T-helper 1 cell treated with Interleukin-12 subunit alpha and Interleukin-12 subunit beta and Interleukin-4 antibody, amounts not matched to agents 30 ng/mL and 1 ng/mL, for 36 hours (primary cell): ENCODE measurements around the gene ARFIP2. TPM values are rescaled to one million over a fixed set of nuclear protein-coding genes. Genes with fewer than 3 reads are reported as not detected.

Source experiments
- intact Hi-C: fragments of 100-400 bp; cut with micrococcal nuclease; formaldehyde crosslinking; loops from one replicate; pipeline ENCODE4 v1.15.1; 2024
- total RNA-seq: library from RNA; stranded (reverse); gene quantifications from 2 replicates; pipeline ENCODE4 v1.2.3, GENCODE V29; 2022

Gene ARFIP2
- total RNA-seq, 1 donor from 2014 or later = 49.3 TPM

DNA sequence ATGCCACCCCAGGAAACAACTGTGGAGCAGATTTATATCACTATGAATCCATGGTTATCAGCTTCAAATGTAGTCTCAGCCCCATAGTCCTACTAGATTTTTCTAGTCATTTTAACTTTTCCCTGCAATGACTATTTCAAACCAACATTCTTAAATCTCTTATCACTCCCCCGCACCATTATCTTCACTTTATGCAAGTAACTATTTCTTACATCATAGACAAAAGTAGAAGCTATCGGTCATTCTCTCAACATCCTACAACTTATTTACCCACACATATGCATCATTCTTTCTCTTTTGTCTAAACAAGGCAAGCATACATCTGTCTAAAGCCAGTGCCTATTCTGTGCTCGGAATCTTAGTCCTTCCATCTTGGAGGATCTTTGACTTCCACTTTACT is 4.5 kb upstream of the ARFIP2 start:
- intact Hi-C loops = loop anchor here (10.0 kb wide), 1 partner anchor 439 kb away; the partner anchor contains the start of genes OR2D3 and ZNF215

DNA sequence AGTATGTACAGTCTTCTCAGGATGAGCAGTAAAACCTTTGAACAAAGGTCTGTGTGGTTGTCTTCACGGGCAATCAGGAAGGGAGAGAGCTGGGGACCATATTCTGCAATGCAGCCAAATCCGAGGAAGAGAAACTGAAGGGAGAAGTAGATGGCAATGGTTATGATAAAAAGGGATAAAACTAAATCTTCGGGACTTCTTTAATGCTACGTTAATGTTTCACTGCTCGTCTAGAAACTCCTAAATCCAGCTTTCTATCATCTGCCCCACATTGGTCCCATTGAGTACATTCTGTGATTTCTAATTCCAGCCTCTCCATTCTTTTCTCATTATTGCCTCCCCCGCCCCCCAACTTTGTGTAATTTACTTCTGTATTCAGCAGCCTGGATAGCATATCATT is 1.9 kb upstream of the ARFIP2 start:
- intact Hi-C loops = loop anchor here (2.0 to 10.0 kb wide), 2 partner anchors 22 to 442 kb away; partner anchors contain the start of genes OR2D3 and ZNF215

DNA sequence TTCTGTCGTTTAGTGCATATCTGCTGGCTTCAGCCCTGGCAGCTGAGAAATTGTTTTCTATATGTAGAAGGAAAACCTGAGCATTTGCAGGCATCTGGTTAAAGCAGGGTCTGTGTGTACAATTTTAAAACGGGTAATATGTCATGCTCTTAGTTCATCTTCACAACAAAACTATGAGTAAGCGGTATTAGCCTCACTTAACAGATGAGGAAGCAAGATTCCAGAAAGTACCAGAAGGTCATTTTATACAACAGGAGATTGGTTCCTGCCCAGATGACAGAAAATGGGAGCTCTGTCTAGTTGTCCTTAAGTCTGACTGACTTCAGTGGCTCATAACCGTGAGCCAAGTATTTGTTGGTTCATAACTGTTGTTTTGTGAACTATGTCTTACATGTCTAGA is 1.3 kb upstream of the ARFIP2 start:
- intact Hi-C loops = loop anchor here (2.0 to 10.0 kb wide), 2 partner anchors 22 to 442 kb away; partner anchors contain the start of genes OR2D3 and ZNF215

DNA sequence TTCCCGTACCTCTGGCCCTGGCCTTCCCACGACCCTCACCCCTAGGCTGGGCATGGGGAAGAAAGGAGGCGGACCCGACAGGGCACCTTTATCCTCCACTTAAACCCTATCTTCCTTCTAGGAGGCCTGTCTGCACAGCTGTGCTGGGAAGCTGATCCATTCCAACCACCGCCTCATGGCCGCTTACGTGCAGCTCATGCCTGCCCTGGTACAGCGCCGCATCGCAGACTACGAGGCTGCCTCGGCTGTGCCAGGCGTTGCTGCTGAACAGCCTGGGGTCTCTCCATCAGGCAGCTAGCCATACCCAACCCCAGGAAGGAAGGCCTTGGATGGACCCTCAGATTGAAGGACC is 769 bp upstream of the ARFIP2 start:
- intact Hi-C loops = loop anchor here (1.0 to 10.0 kb wide), 18 partner anchors 9 to 857 kb away; partner anchors contain the start of genes APBB1, CAVIN3, FHIP1B and ILK

DNA sequence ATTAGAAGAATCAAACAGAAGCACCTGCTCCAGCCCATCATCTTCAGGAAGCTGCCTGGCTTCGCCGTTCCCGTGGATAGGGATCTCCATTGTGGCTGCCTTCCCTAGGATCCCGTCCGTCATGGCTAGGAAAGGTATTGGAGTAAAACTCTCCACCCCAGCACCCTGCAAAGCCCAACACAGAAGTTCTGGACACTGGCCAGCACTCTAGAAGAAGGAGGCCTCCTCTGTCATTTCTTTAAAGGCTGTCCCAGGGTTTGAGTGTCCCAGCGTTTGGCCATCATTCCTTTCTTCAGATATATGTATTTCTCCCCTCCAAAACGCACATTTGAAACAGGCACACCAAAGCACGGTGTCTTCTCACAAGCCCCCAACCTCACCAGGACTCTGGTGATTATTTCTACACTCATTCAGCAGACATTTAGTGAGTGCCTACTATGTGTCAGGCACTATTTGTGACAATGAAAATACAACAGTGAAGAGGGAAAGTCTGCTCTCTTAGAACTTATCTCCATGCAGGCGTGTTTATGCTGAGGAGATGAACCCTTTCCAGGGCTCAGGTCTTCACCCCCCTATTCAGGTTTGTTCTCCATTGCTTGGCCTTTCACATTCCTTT is 724 bp downstream of the ARFIP2 start:
- intact Hi-C loops = loop anchor here (2.0 to 10.0 kb wide), 4 partner anchors 38 to 444 kb away; partner anchors contain the start of genes CAVIN3, OR2D3 and ZNF215

DNA sequence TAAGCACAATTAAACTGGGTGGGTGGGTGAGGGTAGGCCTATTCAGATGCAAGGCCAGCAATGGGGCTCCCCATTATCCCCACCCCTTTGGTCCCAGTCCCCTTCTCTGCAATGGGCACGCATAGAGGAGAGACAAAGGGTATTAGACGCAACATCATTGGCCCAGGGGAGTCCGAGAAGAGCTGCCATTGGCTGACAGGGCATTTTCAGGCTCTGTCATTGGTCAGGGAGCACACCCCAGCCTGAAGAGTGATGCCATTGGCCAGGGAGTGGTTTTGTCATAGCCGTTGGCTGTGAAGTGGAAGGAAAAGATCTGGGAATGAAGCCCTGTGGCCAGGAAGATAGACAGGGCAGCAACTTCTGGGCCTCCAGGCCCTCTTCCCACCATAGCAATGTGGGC is 4.6 kb downstream of the ARFIP2 start:
- intact Hi-C loops = loop anchor here (10.0 kb wide), 1 partner anchor 1038 kb away; the partner anchor contains the start of gene PPFIBP2

DNA sequence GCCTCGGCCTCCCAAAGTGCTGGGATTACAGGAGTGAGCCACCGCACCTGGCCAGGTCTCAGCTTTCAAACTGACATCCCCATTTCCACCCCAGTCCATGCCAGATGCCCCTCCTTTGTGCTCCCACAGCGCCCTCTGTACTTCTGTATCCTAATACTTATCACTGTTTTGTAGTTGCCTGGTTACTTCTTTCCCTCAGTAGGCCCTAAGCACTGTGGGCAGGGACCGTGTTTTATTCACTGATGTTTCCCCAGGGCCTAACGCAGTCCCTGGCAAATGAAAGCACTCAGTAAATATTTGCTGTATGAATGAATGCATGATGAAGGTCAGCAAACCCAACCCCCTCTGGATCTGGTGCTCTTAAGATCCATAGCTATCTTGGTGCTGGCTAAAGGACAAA is 5.2 kb downstream of the ARFIP2 start:
- intact Hi-C loops = loop anchor here (10.0 kb wide), 1 partner anchor 1039 kb away; the partner anchor contains the start of gene PPFIBP2

DNA sequence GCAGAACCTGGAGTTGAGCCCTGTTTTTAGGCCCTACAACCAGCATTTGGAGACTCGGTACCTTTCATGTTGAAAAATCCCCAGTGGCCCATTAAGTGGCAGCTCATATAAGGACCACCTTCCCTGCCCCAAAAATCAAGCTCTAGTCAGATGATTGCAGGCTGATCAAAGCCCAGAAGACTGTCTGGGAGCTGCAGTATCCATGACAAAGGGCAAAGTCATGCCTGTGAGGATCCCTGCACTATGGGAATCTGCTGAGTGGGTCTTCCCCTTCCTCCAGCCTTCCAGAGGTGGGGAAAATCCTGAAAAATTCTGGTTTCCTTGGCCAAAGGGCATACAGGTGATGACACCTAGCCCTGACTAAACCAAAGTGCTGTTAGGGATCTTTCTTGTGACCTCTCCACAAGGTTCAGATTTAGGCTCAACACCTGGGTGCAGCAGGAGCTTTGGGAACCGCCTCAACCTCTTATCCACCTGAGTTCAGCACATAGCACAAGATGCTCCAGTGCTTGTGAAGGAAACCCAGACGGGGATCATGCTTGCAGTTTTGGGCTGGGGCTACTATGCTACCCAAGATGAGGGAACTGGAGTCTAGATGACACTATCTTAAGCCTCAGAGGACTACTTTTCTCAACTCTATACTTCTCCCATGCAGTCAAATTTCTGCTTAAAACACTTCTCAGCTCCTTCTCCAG is 6.2 kb downstream of the ARFIP2 start:
- intact Hi-C loops = loop anchor here (1.0 to 10.0 kb wide), 2 partner anchors 85 to 1040 kb away; partner anchors contain the start of genes PPFIBP2 and SMPD1

DNA sequence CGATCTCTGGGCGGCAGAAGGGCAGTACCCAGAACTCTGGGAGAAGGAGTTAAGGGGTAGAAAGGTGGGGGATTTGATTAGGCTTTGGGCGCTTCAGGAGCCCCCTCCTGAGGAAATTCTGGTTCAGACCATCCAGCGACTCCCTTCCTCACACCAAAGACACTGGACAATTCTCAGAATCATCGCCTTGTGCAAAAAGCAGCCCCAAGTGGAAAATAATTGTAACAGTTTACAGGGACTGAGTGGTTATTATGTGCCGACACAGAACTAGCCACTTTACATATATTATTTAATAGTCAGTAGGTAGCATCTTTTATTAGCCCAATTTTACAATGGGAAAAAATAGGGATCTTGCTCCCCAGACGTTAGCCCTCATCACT is 6.7 kb downstream of the ARFIP2 start:
- intact Hi-C loops = loop anchor here (1.0 to 10.0 kb wide), 2 partner anchors 84 to 1040 kb away; partner anchors contain the start of genes PPFIBP2 and SMPD1

DNA sequence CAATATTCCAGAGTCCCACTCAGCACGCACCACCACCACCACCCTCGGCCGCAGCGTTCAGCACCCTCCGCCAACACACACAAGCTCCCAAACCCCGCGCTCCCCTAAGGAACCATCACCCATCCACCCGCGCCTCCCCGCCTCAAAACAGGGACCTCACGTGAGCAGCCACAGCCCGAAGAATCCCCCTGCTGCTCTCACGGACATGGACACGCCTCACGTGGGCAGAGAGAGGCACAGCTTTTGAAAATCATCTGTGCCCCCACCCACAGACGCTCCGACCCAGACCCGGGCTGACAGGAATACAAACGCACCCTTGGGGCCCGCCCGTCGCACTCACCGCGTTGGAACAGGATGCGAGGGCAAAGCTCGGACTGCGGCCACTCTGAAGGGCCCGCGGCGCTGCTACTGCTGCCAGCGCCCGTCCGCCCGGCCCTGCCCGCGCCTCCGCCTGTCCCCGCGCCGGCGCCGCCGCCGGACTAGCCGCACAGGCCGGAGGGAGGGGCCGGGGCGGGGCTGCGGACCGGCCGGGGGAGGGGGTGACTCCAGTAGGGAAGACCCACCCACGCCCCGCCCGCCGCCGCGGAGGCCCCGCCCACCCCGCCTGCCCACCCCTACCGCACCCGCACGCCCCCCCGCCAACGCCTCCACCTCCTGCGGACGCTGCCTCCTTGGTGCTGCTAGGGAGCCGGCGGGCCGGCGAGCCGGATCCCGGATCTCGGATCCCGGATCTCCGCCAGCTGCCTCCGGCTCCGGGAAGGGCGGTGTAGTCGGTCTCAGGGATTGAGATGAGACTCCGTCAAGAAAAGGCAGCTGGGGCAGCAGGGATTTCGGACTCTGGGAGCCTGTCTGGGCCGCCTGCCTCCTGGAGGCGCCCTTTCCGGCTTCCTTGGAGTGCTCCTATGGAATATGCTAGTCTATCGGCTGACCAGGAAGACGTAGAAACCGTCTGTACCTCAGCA is 7.4 kb downstream of the ARFIP2 start, which contains the start of gene TRIM3:
TSS of gene TRIM3 (minus strand) at position 491 of the 962 bp plus-strand sequence. CDS start 8,246 bp downstream, outside the sequence.
- intact Hi-C loops = loop anchor here (1.0 to 10.0 kb wide), 4 partner anchors 8 to 1041 kb away; partner anchors contain the start of genes ARFIP2, FHIP1B, PPFIBP2 and SMPD1

DNA sequence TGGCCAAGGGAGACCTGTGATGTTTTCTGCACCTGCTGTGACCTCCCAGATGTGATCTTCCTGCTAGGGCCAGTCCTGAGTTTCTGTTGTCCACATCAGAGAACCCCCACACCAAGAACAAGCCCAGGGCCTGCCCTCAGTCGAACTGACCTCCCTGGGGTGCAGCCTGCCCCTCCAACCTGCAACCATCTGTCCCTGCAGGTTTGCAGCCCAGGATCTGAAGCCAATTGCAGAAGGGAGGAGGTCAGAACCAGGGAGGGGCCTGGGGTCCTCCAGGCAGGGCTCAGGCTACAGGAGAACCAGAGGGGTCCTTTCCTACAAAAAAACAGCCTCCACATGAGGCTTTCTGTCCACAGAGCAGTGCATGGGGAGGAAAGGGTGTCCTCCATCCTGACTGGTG is 8.2 kb downstream of the ARFIP2 start:
- intact Hi-C loops = loop anchor here (1.0 to 10.0 kb wide), 4 partner anchors 8 to 1042 kb away; partner anchors contain the start of genes ARFIP2, FHIP1B, PPFIBP2 and TIMM10B

DNA sequence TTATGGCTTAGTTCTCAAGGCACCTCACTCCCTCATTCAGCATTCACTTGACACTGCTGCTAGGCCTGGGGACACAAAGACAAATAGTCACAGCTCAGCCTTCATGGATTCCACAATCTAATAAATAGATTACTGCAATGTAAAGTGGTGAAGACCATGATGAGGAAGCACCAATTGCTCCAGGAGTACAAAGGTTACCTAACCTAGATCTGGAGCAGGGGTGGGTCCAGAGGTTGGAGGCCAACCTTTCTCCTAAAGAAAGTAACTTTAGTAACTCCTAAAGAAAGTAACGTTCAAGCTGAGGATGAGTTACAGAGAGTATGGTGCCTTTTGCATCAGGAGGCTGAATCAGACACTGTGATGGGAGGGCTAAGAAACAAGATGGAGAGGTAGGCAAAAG is 11.5 kb downstream of the ARFIP2 start:
- intact Hi-C loops = no loop called here

DNA sequence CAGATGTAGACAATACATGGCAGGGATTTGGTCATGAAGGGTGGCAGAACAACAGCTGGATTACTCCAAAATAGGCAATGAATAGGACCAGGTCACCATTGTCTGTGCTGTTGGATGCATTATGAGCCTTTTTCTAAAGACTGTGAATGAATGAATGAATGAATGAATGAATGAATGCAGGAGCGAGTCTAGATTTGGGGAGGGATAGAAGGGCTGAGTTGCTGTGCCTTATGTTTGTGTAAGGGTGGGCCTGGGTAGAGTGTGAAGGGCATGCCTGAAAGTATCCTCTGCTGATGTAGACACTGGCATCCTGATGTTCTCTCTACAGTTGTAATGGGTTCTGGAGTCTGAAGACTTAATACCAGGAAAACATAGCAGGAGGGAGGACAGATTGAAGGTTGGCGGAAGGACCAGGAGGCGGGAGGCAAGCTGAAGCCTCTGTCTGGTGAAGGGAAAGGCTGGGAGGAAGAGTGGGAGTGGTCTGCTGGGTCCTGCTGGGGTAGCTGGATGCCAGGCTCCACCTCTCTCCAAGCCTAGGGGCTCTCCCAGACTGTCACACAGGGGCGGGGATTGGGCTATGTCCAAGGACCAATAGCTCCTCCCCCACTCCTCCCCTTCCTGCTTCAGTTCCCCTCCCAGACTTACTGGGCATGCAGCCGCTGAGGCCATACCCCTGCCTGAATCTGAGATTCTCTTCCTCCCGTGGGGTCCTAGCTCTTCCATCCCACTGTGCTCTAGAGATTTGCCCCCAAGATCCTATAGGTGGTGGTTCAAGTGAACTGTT is 12.2 kb downstream of the ARFIP2 start:
- intact Hi-C loops = no loop called here

DNA sequence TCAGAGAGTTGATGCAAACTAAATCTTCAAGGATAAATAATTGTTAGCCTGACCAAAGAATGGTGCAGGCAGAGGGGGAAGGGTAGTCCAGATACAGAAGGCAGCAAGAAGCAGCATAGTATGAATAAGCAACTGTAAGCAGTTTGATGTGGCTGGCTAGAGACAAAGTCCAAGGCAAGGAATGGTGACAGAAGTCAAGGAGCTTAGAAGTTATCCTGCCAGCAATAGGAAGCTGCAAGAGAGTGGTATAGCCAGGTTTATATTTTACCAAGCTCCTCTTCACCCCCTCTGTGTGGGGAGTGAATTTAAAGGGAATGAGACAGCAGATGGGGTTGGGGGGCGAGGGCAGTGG is 22.1 kb downstream of the ARFIP2 start:
- intact Hi-C loops = no loop called here

DNA sequence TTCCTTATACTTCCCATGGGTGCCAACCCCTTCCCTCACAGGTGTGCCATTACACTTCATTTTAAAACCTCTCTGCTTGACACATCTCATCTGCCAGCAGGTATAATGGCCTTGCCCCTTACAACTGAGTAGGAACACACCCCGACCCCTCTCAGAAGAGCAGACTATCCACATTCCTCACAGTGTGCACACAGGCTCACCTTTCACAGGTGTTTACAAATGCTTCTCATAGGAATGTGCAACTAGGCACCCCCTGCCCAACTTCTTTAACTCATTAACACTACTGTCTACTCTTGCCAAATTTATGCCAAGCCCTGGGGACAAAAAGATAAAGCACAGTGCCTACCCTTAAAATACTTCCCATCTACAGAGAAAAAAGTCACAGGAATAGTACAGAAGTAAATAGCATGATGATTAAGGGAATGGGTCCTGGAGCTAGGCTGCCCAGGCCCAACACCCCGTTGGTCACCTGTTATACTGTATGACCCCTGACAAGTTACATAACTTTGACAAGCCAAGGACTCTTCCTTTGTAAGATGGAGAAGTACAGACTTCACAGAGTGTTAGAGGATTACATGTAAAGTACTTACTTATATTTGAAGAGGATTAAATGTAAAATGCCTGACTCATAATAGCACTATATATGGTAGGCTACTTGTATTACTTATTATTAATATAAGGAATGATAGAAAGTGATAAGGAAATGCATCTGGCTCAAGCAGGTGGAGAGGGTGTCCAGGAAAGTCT is 22.6 kb downstream of the ARFIP2 start:
- intact Hi-C loops = no loop called here

DNA sequence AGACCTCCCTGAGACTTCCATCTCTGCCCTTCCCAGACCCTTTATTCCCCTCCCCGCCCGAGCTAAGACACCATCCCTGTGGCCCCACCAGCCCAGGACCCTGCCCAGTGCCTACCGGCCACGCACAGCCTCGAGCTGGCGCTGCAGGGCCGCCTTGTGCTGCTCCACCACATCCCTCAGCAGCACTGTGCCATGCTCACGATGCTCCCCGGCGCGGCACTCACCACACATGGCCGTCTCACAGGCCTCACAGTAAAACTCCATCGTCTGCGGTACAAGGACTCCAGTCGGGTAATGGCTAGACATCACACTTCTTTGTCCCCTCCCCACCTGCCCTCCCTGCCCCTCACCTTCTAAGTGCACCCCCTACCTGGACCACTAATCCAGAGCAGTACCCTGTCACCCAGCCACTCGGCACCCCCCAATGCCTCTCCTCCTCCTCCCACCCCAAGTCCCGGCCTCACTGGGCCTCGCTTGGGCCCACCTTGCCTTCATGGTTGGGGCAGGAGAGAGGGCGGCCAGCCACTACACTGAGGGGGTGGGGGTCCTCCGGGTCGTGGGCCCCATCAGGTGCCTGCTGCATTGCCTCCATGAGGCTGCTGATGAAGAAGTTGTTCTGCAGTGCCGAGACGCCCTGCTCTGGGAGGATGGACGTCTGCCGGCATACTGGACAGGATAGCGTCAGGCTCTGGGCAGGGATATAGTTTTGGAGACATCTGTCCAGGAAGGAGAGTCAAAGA is 23.4 kb downstream of the ARFIP2 start:
- intact Hi-C loops = no loop called here

DNA sequence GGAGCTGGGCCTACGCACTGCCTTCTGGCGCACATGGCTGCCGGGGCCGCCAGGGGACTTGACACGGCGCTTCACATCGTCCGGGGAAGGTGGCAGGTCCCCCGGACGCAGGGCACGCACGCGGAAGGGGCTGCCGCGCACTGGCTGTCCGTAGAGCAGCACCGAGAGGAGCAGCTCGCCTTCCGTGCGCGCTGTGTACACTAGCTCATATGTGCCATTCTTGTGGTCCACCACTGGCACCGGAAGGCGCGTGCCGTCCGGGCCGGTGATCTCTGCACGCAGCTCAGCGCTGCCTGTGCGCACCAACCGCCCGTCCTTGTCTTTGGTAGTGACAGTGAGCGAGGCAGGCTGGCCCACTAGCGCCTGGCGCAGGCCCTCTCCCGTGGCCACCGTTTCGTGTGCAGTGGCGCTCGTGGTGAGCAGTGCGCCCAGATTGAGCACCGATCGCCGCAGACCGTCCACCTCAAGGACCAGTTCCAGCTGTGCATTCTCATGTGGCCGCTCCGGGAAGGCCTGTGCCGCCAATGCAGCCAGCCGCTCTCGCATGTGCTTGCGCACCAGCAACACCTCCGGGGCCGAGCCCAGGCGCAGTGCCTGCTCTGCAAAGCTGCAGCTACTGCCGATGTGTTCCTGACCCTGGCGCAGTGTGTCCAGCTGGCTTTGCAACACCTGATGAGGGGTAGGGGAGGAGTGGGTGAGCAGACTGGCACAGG is 24.6 kb downstream of the ARFIP2 start:
- intact Hi-C loops = no loop called here

DNA sequence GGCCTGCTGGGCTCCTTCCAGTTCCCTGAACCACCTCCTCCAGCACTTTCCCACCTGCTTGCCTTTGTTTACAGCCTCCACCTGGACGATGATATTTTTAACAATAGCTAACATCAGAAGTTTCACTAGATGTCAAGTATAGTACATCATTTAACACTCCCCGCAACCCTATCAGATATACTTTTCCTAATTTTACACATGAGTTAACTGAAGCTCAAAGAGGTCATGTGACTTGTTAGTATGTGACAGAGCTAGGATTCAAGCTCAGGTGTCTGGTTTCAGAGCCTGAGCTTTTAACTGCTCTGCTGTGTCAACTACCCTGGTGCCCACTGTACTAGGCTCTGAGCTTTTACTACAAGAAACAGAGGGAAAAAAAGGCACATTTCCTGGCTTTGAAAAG is 26.1 kb downstream of the ARFIP2 start:
- intact Hi-C loops = no loop called here
